GM12878 (cell line): ENCODE measurements around the gene TTYH3.

Experiments used
- JUNB ChIP-seq: IDR thresholded peaks from 2 replicates; pipeline ENCODE4 v1.6.1; 2016; ENCODE audit warnings: antibody characterized with exemption, mild to moderate bottlenecking
- POLR2A ChIP-seq: IDR thresholded peaks from 2 replicates; pipeline ENCODE4 v1.6.1; 2011; ENCODE audit warnings: low read depth, mild to moderate bottlenecking, low read length
- SMAD1 ChIP-seq: fragments of 450-650 bp; IDR thresholded peaks from 2 replicates; pipeline ENCODE4 v1.6.1; 2018; ENCODE audit warnings: mild to moderate bottlenecking, low read depth; ENCODE audit not compliant: partially characterized antibody
- SMC3 ChIP-seq: IDR thresholded peaks from 2 replicates; pipeline ENCODE4 v1.6.1; 2011; ENCODE audit warnings: low read length, improper control_type of control experiment, borderline replicate concordance
- TARDBP ChIP-seq: IDR thresholded peaks from 2 replicates; pipeline ENCODE4 v1.6.1; 2016; ENCODE audit warnings: borderline replicate concordance
- ZNF217 ChIP-seq: fragments of 450-650 bp; IDR thresholded peaks from 2 replicates; pipeline ENCODE4 v1.6.1; 2017; ENCODE audit warnings: antibody characterized with exemption, mild to moderate bottlenecking
- TF ChIP-seq, protein P1 (sequence below), 3 experiments: IDR thresholded peaks in 2 of 3; conservative IDR thresholded peaks in 1 of 3; 2 replicates each; pipeline ENCODE4 v1.5.1; 2011; ENCODE audit warnings: low read depth in 3 of 3, low read length in 3 of 3, mild to moderate bottlenecking in 3 of 3, control low read depth in 2 of 3, moderate library complexity in 2 of 3, inconsistent platforms in 1 of 3, mixed read lengths in 1 of 3; ENCODE audit not compliant: control insufficient read depth in 2 of 3, insufficient read depth in 1 of 3; ENCODE audit errors: extremely low read depth in 1 of 3

DNA sequence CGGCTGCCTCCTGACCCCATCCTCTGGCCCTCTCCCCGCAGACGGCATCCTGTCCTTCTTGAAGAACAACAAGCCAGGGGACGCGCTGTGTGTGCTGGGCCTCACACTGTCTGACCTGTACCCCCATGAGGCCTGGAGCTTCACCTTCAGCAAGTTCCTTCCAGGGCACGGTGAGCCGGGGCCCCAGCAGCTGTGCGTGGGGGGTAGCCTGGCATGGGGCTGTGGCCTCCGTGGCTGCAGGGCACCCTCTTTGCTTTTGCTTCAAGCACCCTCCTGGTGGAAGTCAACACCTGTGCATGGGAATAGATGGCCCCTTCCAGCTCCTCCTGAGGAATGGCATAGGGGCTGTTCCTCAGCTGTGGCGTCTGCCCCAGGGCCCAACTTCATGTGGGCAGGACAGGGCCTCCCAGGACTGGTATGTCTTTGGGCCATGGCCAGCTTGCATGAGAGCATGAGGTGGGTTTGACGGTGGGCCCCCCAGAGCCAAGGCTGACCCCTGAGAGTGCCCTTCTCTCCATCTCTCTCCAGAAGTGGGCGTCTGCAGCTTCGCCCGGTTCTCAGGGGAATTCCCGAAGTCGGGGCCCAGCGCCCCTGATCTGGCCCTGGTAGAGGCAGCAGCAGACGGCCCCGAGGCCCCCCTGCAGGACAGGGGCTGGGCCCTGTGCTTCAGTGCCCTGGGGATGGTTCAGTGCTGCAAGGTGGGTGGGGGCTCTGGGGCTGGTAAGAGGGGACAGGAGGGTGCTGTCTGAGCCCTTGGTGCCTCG is 76.9 kb downstream of the TTYH3 start:
- TF ChIP-seq POLR2A (no peak), TARDBP (no peak), ZNF217 (no peak), SMC3 (no peak), JUNB (no peak), SMAD1 (no peak)
- TF ChIP-seq, protein P1, sequence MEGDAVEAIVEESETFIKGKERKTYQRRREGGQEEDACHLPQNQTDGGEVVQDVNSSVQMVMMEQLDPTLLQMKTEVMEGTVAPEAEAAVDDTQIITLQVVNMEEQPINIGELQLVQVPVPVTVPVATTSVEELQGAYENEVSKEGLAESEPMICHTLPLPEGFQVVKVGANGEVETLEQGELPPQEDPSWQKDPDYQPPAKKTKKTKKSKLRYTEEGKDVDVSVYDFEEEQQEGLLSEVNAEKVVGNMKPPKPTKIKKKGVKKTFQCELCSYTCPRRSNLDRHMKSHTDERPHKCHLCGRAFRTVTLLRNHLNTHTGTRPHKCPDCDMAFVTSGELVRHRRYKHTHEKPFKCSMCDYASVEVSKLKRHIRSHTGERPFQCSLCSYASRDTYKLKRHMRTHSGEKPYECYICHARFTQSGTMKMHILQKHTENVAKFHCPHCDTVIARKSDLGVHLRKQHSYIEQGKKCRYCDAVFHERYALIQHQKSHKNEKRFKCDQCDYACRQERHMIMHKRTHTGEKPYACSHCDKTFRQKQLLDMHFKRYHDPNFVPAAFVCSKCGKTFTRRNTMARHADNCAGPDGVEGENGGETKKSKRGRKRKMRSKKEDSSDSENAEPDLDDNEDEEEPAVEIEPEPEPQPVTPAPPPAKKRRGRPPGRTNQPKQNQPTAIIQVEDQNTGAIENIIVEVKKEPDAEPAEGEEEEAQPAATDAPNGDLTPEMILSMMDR (IDR thresholded peaks at IDR 0.05 in 2 of 3, conservative IDR thresholded peaks at IDR 0.05 in 1 of 3; ENCODE audit: control insufficient read depth in 2 of 3, extremely low read depth in 1 of 3, insufficient read depth in 1 of 3, low read depth in 3 of 3, low read length in 3 of 3), result no peak
